Stimulated activated CD8-positive, alpha-beta memory T cell treated with anti-CD3 and anti-CD28 coated beads, Interleukin-4, amount 100 ng/mL, for 1 hour (primary cell): Measurements from ENCODE around the gene PRMT3.
A peak's percentile ranks its signal among the peaks of the same experiment; 100 is the strongest.
"Not testable (repeated sequence)": the region's sequence is repeated elsewhere in the genome, so short reads cannot be mapped to it uniquely, and the experiment has no call there.

Experiments used
- DNase-seq, 2 donors: peaks; one replicate each; pipeline ENCODE4 v3.0.0-alpha.2; 2020; ENCODE audit warnings: low read depth in 2 of 2, low spot score in 1 of 2

Gene PRMT3

DNA sequence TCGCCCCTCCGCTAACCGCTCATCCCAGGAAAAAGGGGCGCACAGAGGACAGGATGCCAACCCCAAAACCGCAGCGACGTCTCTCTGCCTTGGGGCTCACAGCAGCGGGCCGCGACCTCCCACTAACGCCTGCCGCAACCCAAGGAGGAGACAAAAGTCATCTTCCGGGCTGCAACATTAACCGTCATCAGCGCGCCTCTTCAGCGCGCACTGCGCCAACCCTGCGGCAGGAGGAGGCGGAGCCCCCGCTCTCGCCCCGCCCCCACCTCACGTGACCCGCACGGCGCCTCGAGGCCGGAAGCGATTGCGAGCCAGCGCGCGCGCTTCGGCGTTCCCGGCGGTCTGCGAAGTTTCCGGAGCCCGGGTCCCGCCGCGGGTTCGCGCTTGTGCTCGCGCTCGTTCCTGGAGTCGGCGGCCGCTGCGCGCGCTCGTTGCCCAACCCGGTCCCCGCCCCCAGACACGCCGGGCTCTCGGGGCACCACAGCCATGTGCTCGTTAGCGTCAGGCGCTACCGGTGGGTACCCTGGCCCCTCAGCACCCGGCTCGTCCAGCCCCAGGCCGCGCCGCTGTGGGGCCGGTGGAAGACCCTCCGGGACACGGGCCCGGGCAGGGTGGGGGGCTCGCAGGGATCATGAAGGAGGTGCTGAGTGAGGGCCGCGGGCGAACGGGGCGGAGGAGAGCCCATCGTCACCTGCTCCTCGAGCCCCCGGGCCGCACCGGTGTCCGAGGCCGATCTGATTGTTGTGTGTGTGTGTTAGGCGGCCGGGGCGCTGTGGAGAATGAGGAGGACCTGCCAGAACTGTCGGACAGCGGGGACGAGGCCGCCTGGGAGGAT lies at the start of gene PRMT3:
Gene PRMT3 (plus strand): TSS at position 456 of the 835 bp plus-strand sequence. CDS start 31 bp downstream, at position 487.
- peak; percentile 95 to 97 for DNase-seq

DNA sequence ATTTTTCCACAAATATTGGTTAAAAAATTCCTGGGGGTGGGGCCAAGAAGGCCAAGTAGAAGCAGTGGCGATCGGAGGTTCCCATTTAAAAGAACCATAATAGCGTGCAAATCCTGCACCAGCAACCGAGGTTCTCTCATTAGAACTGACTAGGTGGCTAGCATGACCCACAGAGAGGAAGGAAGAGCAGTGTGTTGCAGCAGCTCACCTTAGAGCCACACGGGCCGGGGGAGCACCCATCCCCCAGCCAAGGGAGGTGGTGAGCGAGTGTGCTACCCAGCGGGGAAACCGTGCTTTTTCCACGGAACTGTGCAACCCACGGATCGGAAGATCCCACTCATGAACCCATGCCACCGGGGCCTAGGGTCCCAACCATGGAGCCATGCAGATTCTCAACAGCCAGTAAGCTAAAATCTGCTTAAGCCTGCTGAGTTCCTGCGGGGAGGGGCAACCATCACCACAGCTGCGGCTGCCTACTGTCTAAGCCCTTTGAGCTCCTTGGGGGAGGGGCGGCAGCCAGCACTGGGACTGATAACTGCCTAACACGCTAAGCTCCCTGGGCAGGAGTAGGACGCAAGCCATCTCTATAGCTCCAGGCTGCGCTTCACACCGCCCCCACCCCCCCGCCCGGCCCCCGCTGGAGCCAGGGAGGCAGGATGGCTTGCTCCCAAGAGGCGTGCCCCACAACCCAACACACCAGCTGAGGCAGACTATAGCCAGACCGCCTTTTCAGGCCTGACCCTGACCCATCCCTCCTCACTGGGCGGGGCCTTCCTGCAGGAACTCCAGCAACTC lies 45.0 kb upstream of the PRMT3 start:
- no peak for DNase-seq

DNA sequence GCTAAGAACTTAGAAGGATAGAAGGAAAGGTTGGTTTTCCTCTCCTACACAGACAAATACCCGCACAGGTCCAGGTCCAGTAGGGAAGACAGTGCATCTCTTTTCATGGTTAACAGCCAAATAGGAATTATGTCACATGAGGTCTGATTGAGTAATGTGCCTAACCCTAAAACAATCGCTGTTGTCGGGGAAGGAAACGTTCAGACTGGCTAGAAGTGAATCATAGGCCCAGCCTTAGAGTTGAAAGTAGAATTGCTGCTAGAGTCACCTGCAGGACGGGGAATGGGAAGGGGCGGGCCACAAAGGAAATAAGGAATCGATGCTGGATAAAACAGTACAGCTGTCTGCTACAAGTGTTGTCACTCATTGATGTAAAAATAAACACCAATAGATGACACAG lies 36.4 kb upstream of the PRMT3 start:
- DNase-seq, result no peak

DNA sequence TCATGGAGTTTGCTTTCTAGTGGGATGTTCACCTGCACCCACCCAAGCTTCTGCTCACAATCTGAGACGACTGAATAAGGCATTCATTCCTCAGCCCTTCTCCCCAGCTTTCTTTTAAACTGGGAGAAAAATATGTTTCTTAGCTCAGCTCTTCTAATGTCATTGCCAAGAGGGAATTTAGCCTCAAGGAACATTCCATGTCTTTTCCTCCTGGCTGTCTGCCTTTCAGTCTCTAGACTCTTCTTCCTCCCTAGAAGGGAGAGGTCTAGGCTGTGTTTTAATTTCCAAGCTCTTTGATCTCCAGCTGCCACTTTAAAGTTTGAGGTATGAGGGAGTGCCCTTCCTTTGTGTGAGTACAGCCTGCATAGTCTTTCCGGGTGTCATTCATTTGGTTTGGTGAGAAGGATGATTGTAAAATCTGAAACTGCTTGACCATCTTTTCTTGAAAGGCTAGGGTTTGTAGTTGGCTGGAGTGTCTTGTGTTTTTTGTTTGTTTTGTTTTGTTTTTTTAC lies 35.7 kb upstream of the PRMT3 start:
- DNase-seq, result no peak

DNA sequence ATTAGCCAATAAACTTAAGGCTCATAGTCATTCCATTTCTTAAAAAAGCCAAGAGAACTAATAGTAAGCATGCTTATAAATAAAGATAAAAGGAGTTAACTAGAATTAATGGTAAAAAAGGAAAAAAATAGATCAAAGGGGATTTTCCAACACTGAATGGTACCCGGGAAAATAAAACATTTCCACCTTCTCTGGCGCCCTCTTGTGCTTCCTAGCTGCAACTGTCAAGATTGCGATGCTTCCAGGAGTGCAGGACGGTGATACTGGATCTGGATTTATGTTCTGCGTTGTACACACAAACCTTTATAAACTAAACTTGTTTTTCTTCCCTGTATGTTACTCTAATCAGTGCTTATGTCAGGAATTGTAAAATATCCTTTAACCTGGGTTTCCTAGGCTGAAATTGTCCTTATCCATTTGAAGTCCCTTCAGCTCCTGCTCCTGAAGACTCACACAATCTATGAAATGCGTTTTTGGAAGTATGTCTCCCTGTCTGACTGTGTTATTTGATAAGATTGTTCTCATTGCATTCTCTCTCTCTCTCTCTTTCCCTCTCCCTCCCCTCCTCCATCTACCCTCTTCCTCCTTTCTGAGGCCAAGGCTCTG lies 33.6 kb upstream of the PRMT3 start:
- DNase-seq, result no peak

DNA sequence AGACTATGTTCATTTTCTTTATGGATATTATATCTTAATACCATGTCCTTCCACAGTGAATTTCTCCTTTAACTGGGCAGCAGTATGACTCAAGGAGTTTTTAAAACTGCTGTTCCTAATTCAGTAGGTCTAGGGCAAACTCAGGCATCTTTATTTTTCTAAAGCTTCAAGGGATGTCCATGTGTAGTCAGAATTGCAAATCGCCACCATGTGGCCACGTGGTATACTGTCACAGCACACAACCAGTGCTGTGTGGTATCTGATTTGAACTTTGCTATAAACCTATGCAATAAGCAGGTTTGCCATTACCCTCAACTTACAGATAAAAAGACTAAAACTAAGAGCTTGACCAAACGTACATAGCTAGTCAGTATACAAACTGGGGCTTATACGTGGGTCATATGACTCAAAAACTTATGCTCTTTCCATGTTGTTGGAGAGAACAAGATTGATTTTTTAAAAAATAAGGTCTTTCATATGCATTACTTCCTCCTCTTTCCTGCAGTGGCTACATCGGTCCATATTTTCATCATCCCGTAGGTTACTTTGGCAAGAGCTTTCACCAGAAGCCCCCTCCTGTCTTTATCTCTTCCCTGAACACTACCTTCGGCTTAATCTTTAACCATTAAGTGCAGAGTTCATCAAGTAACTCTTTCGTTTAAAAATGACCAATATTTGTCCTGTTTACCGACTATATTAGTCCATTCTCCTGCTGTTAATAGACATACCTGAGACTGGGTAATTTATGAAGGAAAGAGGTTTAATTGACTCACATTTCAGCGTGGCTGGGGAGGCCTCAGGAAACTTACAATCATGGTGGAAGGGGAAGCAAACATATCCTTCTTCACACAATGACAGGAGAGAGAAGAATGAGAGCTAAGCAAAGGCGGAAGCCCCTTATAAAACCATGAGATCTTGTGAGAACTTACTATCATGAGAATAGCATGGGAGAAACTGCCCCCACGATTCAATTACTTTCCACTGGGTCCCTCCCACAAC lies 32.0 kb upstream of the PRMT3 start:
- no peak for DNase-seq

DNA sequence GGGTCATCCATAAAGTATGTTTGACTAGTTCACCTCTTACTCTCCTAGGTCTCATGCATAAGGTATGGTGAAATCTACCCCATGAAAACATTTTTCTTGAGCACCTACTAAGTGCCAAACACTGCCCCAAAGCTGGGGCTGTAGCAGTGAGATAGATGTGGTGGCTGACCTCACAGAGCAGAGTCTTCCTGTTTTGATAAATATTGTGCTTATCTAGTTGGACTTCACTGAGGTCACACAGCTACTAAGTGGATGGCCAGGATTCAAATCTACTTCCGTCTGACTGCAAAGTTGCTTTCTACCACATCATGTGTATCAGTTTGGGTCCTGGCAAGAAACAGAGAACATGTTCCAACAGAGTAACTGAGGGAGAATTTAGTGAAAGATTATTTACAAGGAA lies 30.4 kb upstream of the PRMT3 start:
- no peak for DNase-seq

DNA sequence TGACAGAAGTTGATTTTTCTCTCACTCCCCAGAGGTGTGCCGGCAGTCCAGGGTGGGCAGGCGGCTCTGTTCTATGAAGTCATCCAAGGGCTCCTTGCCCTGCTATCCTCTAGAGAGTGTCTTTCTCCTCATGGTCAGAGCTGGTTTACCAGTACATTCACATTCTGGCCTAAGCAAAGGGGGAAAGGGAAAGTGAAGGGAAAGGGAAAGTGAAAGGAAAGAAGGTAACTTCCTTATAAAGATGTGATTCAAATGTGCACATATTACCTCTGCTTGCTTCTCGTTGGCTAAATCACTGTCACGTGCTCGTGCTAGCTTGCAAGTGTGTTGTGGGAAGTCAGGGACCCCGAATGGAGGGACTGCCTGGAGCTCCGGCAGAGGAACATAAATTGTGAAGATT lies 26.9 kb upstream of the PRMT3 start:
- no peak for DNase-seq

DNA sequence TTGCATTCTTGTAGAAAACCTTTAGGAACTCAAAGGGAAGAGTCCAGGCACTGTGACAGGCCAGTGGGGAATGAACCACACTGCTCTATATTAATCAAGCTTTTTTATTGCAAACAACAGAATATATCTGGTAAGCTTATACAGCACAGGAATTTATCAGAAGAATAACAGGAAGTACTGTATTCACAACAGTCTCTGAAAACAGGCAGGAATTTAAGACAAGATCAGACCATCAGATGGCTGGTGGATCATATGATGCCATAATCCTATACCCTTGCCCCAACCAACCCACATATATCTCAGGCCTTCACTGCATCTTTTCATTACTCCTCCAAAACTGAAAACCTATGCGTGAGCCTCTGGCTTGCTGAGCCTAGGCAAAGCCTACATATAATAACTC lies 25.0 kb upstream of the PRMT3 start:
- DNase-seq, result no peak

DNA sequence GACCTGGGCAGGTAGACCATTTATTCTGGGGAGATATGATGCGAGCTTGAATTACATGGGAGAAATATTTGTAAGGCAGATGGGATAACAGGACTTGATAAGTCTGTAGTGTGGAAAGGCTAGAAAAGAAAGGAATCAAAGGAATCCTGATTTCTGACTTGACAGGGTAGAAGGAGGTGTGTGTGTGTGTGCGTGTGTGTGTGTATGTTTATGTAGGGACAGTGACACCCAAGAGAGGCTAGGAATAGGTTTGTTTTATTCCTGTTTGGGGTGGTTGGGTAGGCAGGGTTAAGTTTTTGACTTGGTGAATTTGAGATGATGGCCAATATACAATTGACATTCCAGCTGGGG lies 24.4 kb upstream of the PRMT3 start:
- no peak for DNase-seq

DNA sequence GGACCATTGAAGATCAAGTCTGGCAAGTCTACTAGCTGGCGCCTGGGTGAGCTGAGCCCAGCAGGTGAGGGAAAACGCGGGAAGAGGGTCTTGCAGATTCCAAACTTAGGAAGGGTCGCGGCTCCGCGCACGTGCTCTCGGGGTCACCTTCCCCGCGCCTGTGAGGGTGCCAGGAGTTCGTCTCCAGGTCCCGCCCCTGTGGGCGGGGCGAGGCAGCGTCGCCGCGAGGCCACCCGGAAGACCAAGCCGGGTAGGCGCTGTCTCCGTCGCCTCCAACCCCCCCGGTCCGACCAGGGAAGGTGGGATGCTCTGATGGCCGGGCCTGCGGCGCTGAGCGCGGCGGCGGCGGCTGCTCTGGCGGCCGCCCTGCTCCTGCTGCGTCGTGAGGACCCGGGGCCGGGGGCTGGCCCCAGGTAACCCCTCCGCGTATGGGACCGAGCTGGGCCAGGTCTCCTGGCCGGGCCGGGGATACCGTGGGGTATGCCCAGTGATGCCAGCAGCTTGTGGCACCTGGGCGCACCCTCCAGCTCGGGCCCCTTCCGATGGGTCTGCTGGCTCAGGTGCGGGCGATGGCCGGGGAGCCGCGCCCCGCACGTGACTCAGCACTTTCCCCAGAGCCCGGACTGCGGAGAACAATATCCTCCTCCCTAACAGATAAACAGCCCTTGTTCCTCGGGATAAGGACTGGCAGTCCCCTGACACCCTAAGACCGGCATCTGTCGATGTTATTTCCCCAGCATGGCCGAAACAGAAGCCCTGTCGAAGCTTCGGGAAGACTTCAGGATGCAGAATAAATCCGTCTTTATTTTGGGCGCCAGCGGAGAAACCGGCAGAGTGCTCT lies 23.8 kb upstream of the PRMT3 start, which contains the start of gene HTATIP2:
Gene HTATIP2 (plus strand): TSS at position 215 of the 841 bp plus-strand sequence. CDS start 524 bp downstream, at position 739.
- peak; percentile 39 to 46 for DNase-seq

DNA sequence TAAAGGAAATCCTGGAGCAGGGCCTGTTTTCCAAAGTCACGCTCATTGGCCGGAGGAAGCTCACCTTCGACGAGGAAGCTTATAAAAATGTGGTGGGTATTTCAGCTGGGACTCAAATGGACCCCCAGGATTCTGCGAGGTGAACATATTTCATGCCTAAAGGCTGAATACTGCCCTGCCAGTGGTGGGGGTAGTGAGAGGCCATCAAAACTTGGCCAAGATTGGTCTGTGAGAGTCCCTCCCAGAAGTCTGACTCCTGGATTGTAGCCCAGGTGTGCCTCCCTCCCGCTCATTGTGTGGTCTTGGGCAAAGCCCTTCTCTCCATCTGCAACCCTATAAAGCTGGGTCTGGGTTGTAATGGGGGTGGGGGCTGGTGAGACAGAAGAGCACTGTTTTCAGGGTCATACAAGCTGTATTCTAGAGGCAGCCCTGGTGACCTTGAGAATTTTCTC lies 23.1 kb upstream of the PRMT3 start:
- no peak for DNase-seq

DNA sequence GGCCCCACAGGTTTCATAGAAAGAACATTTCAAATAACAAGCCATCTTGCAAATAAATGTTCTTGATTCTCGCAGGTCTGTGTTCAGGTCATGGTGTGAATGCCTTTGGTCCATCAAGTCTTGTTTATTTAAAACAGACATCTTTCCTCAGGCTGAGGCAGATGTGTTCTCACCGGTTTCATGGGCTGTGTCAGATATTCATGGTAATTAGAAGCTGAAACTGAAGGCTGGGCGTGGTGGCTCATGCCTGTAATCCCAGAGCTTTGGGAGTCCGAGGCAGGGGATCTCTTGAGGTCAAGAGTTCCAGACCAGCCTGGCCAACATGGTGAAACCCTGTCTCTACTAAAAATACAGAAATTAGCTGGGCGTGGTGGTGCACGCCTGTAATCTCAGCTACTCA lies 22.1 kb upstream of the PRMT3 start:
- not testable (repeated sequence) for DNase-seq

DNA sequence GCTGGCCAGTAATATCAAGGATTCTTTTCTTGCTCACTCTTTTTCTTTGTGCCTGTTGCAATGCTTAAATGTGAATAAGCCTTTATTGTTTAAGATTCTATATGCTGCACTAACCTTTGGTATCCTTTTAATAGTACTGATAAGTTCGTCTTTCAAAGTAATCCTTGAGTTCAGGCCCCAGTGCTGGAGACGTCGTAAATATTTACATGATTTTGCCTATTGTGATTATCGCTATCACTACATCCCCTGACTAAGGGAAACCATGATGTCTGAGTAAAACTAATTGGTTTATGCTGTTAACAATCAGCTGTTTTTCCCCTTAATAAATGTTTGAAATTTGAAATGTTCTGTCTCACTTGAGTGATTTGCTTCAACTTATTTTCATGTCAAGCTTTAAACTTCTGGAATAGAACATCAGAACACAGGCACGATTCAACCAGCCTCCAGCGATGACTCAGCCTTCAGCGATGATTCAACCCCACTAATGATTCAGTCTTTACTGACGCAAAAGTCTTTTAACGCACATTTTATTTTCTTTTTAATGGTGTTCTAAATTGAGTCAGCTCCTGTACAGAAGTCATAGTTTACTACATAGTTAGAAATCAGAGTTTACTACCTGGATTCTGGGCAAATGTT lies 20.1 kb upstream of the PRMT3 start:
- DNase-seq, result no peak

DNA sequence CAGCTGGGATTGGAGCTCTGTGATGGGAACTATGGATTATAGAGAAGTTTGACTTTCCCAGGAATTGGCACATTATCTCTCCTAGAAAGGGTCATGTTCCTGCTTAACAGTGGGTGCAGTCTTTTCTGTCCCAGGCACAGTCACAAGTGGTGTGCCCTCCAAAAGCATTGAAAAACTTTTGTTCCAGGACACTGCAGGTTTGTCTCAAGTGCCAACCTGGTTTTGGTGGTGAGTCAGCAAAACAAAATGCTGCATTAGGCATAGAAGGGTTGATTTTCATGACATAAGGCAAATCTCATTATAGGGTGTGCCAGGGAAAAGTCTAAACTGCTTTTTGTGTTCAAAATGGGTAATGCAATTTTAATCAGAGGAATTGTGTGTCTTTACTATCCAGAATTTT lies 19.1 kb upstream of the PRMT3 start:
- DNase-seq, result no peak

DNA sequence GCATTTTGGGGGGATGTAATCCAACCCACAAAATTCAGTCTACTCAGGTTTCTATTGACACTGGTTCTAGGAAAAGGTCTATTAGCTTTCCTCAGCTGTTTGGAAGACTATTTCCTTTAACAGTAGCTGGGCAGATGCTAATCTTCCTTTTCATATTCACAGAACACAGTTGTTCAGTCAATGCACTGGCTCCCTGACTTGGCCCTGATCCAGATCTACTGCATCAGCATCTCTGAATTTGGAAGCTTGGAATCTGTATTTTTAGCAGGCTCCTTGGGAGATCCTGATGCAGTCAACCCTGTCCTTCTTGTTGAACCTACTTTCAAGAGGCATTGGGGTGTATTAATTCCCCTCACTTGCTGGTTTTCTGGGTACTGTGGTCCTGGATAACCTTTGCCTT lies 17.7 kb upstream of the PRMT3 start:
- no peak for DNase-seq

DNA sequence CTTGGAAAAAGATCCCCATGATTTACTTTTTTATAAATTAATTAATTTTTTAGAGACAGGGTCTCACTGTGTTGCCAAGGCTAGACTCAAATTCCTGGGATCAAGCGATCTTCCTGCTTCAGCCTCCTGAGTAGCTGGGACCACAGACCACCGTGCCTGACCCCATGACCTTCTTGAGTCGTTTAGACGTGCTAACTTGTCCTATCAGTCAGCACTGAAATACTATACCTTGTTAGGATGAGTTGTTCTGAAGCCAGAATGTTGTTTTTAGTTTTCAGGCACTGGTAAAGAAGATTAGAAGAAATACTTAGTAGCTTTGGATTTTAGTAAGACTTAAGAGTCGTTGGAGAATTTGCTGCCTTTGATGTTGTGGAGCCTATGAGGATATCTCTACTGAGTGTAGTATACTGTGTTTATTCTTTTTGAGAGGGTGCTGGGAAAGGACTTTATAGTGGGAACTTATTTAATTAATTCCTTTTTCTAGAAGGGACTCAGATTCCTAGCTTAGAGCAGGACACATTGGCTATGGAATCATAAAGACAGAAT lies 15.4 kb upstream of the PRMT3 start:
- no peak for DNase-seq

DNA sequence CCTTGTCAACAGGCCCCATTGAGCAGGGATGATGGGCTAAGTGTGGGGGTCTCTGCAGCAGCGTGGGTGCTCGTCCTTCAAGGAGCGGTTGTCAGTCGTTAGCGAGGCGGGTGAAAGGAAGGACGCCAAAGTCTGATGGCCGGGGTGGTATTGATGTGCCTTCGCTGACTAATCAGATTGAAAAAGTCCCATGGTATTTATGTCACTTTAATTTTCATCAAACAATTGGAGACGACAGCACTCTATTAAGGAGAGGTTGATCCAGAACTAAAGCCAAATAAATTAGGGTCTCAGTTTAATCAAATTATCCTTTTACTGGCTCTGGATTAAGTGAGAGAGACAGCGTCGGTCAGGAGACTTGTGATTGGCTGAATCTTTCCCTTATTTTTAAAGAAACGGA lies 14.4 kb upstream of the PRMT3 start:
- no peak for DNase-seq
